Measurements from ENCODE around the gene ACTRT3. TPM values are rescaled to one million over a fixed set of nuclear protein-coding genes. Genes with fewer than 3 reads are reported as not detected.

ACTRT3 gene
- total and polyA plus RNA-seq, 2 donors (not counting 3 experiments of a cell fraction or from before 2014, with no cell fraction given): 2.6 to 3.3 TPM

GRCh38 chr3:169772305-169772896 lies 3.0 kb upstream of the ACTRT3 start:
- TF ChIP-seq POLR2A (IDR thresholded peaks at IDR 0.05; ENCODE audit: low read depth, low read length) (no peak), MAX (IDR thresholded peaks at IDR 0.05; ENCODE audit: insufficient read depth, insufficient read length) (peak; percentile 23), CTCF (IDR thresholded peaks at IDR 0.05; ENCODE audit: extremely low read depth in 1 of 2, insufficient read depth in 1 of 2, low read depth in 1 of 2, low read length in 2 of 2) (no peak), MYC (IDR thresholded peaks at IDR 0.05; ENCODE audit: low read depth, low read length) (no peak)
- peak overlapping the region; percentile 93 for H3K9ac ChIP-seq (replicated peaks; ENCODE audit: extremely low read depth, insufficient read depth, low read length)
- peaks cover 31% of the 10 kb centered on the region for H3K79me2 ChIP-seq (ENCODE audit: control insufficient read depth, insufficient read depth, low read length)
- H4K20me1 ChIP-seq (replicated peaks; ENCODE audit: control insufficient read depth, extremely low read depth, insufficient read depth, low read length): no peaks in the 10 kb centered on the region
- peak overlapping the region; percentile 94 for H3K27ac ChIP-seq (ENCODE audit: insufficient read depth, low read depth, low read length)
- dilution Hi-C loops (cut with MboI; ENCODE audit: extremely low pct_ligation_motif_present, low sequenced_read_pairs): no loop called here
- no peaks in the 10 kb centered on the region for H3K27me3 ChIP-seq (ENCODE audit: control insufficient read depth in 2 of 2, insufficient read depth in 2 of 2, low read length in 2 of 2)
- peak overlapping the region; percentile 75 to 94 (median 77) for H3K4me3 ChIP-seq (replicated peaks in 1 of 3; ENCODE audit: insufficient read depth in 1 of 3, low read depth in 1 of 3, low read length in 3 of 3)
- ChIA-PET CTCF (interaction anchor here (1.0 to 1.5 kb wide), 3 partner anchors 8 to 907 kb away, joined by 3 to 5 read pairs (median 4); partner anchors contain the start of gene TERC), POLR2A (interaction anchor here (0.7 to 1.6 kb wide), 4 partner anchors 24 to 625 kb away, joined by 4 to 10 read pairs (median 5); no protein-coding TSS in a partner anchor)
- no peaks in the 10 kb centered on the region for H3K9me3 ChIP-seq (replicated peaks; ENCODE audit: control insufficient read depth, insufficient read depth, low read length)
- no peaks in the 10 kb centered on the region for H3K9me1 ChIP-seq (replicated peaks; ENCODE audit: control insufficient read depth, extremely low read depth, insufficient read depth, low read length)
- H2AFZ ChIP-seq (ENCODE audit: low read depth, low read length): peak overlapping the region; percentile 37
- peaks cover 0 to 3% of the 10 kb centered on the region in 2 experiments for H3K36me3 ChIP-seq (ENCODE audit: control insufficient read depth in 2 of 2, extremely low read depth in 1 of 2, insufficient read depth in 2 of 2, low read length in 2 of 2)
- FAIRE-seq (peak; percentile 81), DNase-seq (ENCODE audit: low read depth, low spot score) (peak; percentile 88)
- H3K4me1 ChIP-seq (ENCODE audit: control insufficient read depth, extremely low read depth, insufficient read depth, low read length): peaks cover 13% of the 10 kb centered on the region
- H3K4me2 ChIP-seq (ENCODE audit: insufficient read depth, low read length): peak overlapping the region; percentile 98
- no TSS peak for BruUV-seq (replicated peaks)
- intact Hi-C loops (cut with micrococcal nuclease): loop anchor here (2.0 to 5.0 kb wide), 5 partner anchors 40 to 625 kb away; partner anchors contain the start of genes GPR160, LRRC34, LRRIQ4 and SEC62
